Calu3 (cell line): ENCODE results near the gene CTAGE1. TPM values are rescaled to one million over a fixed set of nuclear protein-coding genes. Genes with fewer than 3 reads are reported as not detected.

ENCODE experiments used
- BruUV-seq: library from RNA; stranded (reverse); fragments of 400-500 nt; replicated peaks from 2 replicates; lab custom pipeline; 2021; lab: Mats Ljungman, UMichigan
- CTCF ChIA-PET: fragments of 300-600 bp; sonication (Branson Sonifier 250); formaldehyde crosslinking; loops from one replicate; lab custom pipeline; 2022; ENCODE audit warnings: antibody characterized with exemption; lab: Charles Lee
- DNase-seq: peaks from one replicate; pipeline ENCODE4 v3.0.0; 2022
- H3K27ac Mint-ChIP-seq: one replicate; pipeline ENCODE4 v1.8.0; 2022; ENCODE audit warnings: mixed read lengths; ENCODE audit not compliant: unreplicated experiment
- H3K27me3 Mint-ChIP-seq: one replicate; pipeline ENCODE4 v1.8.0; 2022; ENCODE audit warnings: mixed read lengths; ENCODE audit not compliant: unreplicated experiment
- H3K36me3 Mint-ChIP-seq: one replicate; pipeline ENCODE4 v1.8.0; 2022; ENCODE audit warnings: mild to moderate bottlenecking, moderate library complexity, mixed read lengths; ENCODE audit not compliant: insufficient read depth, unreplicated experiment
- H3K4me1 Mint-ChIP-seq: one replicate; pipeline ENCODE4 v1.8.0; 2022; ENCODE audit warnings: mild to moderate bottlenecking, low read depth, mixed read lengths; ENCODE audit not compliant: unreplicated experiment
- H3K4me3 Mint-ChIP-seq: one replicate; pipeline ENCODE4 v1.8.0; 2022; ENCODE audit warnings: mild to moderate bottlenecking, low read depth, moderate library complexity, mixed read lengths; ENCODE audit not compliant: unreplicated experiment
- H3K9me3 Mint-ChIP-seq: one replicate; pipeline ENCODE4 v1.8.0; 2022; ENCODE audit warnings: low read depth, mixed read lengths; ENCODE audit not compliant: unreplicated experiment
- CTCF ChIP-seq: fragments of 200-600 bp; IDR thresholded peaks from one replicate; pipeline ENCODE4 v1.8.0; 2022; ENCODE audit warnings: antibody characterized with exemption; ENCODE audit not compliant: unreplicated experiment
- intact Hi-C: fragments of 100-400 bp; cut with micrococcal nuclease; formaldehyde crosslinking; loops from one replicate; pipeline ENCODE4 v1.10.0; 2022; ENCODE audit not compliant: unreplicated experiment
- total RNA-seq: library from RNA; stranded (reverse); gene quantifications from 2 replicates; pipeline ENCODE4 v1.2.3, GENCODE V29; 2022

CTAGE1 gene
- total RNA-seq, 1 experiment from 2014 or later: not detected

DNA sequence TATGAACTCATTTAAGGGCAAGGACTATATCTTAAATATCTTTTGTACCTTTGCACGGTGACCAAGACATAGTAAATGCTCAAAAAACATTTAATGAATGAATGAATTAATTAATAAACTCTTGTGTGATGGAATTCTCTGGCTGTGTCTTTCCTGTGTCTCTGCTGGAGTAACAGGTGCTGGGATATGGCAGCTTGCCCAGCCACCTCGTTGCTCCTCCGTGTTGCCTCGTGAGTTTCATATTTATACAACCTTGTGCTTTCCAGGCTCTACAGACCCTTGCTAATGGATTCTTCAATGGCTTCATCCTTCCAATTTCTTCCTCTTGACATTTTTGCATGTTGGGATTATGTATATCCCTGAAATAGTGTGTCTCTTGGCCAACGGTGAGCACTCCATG lies 30.4 kb downstream of the CTAGE1 start:
- no peaks in the 10 kb centered on the region for H3K36me3 Mint-ChIP-seq
- CTCF ChIA-PET: no interaction called here
- no peak for DNase-seq
- no peaks in the 10 kb centered on the region for H3K9me3 Mint-ChIP-seq
- H3K27ac Mint-ChIP-seq: no peak overlapping the region
- H3K4me3 Mint-ChIP-seq: no peak overlapping the region
- peaks cover 39% of the 10 kb centered on the region for H3K4me1 Mint-ChIP-seq
- BruUV-seq: no TSS peak
- TF ChIP-seq CTCF: no peak
- intact Hi-C loops: no loop called here
- no peaks in the 10 kb centered on the region for H3K27me3 Mint-ChIP-seq

DNA sequence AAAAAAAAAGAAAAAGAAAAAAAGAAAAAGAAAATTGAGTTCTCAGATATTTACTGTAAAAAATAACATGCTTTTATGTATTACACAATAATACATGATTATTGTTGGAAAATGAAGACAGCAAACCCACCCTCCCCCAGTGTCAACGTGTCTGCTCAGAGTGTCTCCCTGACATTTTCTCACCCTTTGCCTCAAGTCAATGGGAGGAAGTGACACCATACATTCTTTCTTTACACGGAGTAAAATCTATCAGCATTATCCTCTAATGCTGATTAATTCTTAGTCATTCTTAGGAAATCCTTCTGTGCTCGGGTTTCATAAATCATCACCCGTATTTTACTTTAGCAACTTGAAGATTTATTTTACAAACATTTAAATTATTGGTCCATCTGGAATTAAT lies 32.0 kb downstream of the CTAGE1 start:
- H3K4me3 Mint-ChIP-seq: no peak overlapping the region
- H3K27me3 Mint-ChIP-seq: no peaks in the 10 kb centered on the region
- no peak for TF ChIP-seq CTCF
- intact Hi-C loops: no loop called here
- no TSS peak for BruUV-seq
- H3K36me3 Mint-ChIP-seq: no peaks in the 10 kb centered on the region
- DNase-seq: no peak
- H3K27ac Mint-ChIP-seq: peak overlapping the region; percentile 63
- CTCF ChIA-PET: no interaction called here
- no peaks in the 10 kb centered on the region for H3K9me3 Mint-ChIP-seq
- H3K4me1 Mint-ChIP-seq: peaks cover 26% of the 10 kb centered on the region

GRCh38 chr18:22378672-22379282 lies 38.9 kb downstream of the CTAGE1 start:
- H3K36me3 Mint-ChIP-seq: no peaks in the 10 kb centered on the region
- DNase-seq: peak; percentile 63
- no peak overlapping the region for H3K27ac Mint-ChIP-seq
- CTCF ChIA-PET: interaction anchor here (0.6 to 1.4 kb wide), 12 partner anchors 9 to 195 kb away, joined by 3 to 5 read pairs (median 3); no protein-coding TSS in a partner anchor
- no TSS peak for BruUV-seq
- H3K27me3 Mint-ChIP-seq: no peaks in the 10 kb centered on the region
- TF ChIP-seq CTCF: peak; percentile 65
- intact Hi-C loops: loop anchor here (10.0 kb wide), 2 partner anchors 164 to 464 kb away; no protein-coding TSS in a partner anchor
- H3K4me1 Mint-ChIP-seq: peaks cover 12% of the 10 kb centered on the region
- H3K4me3 Mint-ChIP-seq: no peak overlapping the region
- no peaks in the 10 kb centered on the region for H3K9me3 Mint-ChIP-seq

- H3K36me3 Mint-ChIP-seq: no peaks in the 10 kb centered on the region
- BruUV-seq: no TSS peak
- peaks cover 12% of the 10 kb centered on the region for H3K4me1 Mint-ChIP-seq
- TF ChIP-seq CTCF: no peak
- H3K27me3 Mint-ChIP-seq: no peaks in the 10 kb centered on the region
- CTCF ChIA-PET: interaction anchor here (0.5 kb wide), 1 partner anchor 93 kb away, joined by 3 read pairs; no protein-coding TSS in a partner anchor
- no peak overlapping the region for H3K4me3 Mint-ChIP-seq
- no peak for DNase-seq
- H3K27ac Mint-ChIP-seq: no peak overlapping the region
- intact Hi-C loops: loop anchor here (10.0 kb wide), 2 partner anchors 163 to 463 kb away; no protein-coding TSS in a partner anchor
- H3K9me3 Mint-ChIP-seq: no peaks in the 10 kb centered on the region
These were observed 39.9 kb downstream of the CTAGE1 start for GRCh38 chr18:22377769-22378168.
